Suprapubic skin (tissue), 3 donors: ENCODE measurements around the gene FOSL1.

ENCODE experiments used
- POLR2AphosphoS5 ChIP-seq, 3 donors: sonication (generic); formaldehyde crosslinking; IDR thresholded peaks; one replicate each; pipeline ENCODE4 v1.6.1; 2017; ENCODE audit warnings: antibody characterized with exemption in 3 of 3
- TF ChIP-seq, protein P1 (sequence below), 2 donors: fragments of 200-600 bp in 1 of 2; fragments of 450-650 bp in 1 of 2; sonication (generic) in 1 of 2; IDR thresholded peaks; one replicate each; pipeline ENCODE4 v1.5.1; 2016 to 2019; ENCODE audit warnings: antibody characterized with exemption in 2 of 2, mild to moderate bottlenecking in 1 of 2, moderate library complexity in 1 of 2

DNA sequence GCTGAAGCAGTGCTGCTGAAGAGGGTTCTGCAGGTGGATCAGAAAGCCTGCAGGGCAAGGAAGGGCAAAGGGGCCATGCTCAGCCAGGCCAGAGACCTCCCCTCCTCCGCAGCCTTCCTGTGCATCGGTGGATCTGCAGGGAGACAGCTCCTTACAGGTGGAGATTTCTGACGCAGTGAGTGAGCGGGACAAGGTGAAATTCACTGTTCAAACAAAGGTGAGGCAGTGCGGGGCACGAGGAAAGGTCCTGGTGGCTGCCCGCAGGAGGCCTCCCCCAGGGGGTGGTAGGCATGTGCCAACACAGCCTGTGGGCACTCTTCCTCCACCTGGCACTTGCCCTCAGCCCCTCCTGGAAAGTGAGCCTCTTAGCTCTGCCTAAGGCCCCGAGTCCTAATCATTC, 50.8 kb downstream of the FOSL1 start:
- TF ChIP-seq POLR2AphosphoS5 (IDR thresholded peaks at IDR 0.05): no peak
- TF ChIP-seq, protein P1, sequence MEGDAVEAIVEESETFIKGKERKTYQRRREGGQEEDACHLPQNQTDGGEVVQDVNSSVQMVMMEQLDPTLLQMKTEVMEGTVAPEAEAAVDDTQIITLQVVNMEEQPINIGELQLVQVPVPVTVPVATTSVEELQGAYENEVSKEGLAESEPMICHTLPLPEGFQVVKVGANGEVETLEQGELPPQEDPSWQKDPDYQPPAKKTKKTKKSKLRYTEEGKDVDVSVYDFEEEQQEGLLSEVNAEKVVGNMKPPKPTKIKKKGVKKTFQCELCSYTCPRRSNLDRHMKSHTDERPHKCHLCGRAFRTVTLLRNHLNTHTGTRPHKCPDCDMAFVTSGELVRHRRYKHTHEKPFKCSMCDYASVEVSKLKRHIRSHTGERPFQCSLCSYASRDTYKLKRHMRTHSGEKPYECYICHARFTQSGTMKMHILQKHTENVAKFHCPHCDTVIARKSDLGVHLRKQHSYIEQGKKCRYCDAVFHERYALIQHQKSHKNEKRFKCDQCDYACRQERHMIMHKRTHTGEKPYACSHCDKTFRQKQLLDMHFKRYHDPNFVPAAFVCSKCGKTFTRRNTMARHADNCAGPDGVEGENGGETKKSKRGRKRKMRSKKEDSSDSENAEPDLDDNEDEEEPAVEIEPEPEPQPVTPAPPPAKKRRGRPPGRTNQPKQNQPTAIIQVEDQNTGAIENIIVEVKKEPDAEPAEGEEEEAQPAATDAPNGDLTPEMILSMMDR (IDR thresholded peaks at IDR 0.05): no peak
